HL-60 (cell line): Measurements from ENCODE around the gene ZNF776.

Experiments
- CTCF ChIP-seq: IDR thresholded peaks from one replicate; pipeline ENCODE4 v1.5.1; 2011; ENCODE audit warnings: low read length, control low read depth, inconsistent platforms; ENCODE audit not compliant: insufficient read depth
- GABPA ChIP-seq: IDR thresholded peaks from 2 replicates; pipeline ENCODE4 v1.6.1; 2012; ENCODE audit warnings: low read depth
- POLR2AphosphoS5 ChIP-seq: IDR thresholded peaks from 2 replicates; pipeline ENCODE4 v1.6.1; 2012; ENCODE audit warnings: low read depth

GRCh38 chr19:57708641-57709361, 37.8 kb upstream of the ZNF776 start, which contains the start of gene ZNF154:
- TF ChIP-seq CTCF (no peak), GABPA (no peak), POLR2AphosphoS5 (no peak)
